ENCODE data around the gene SASH1.
"Not testable (repeated sequence)": the region's sequence is repeated elsewhere in the genome, so short reads cannot be mapped to it uniquely, and the experiment has no call there.

Gene SASH1

DNA sequence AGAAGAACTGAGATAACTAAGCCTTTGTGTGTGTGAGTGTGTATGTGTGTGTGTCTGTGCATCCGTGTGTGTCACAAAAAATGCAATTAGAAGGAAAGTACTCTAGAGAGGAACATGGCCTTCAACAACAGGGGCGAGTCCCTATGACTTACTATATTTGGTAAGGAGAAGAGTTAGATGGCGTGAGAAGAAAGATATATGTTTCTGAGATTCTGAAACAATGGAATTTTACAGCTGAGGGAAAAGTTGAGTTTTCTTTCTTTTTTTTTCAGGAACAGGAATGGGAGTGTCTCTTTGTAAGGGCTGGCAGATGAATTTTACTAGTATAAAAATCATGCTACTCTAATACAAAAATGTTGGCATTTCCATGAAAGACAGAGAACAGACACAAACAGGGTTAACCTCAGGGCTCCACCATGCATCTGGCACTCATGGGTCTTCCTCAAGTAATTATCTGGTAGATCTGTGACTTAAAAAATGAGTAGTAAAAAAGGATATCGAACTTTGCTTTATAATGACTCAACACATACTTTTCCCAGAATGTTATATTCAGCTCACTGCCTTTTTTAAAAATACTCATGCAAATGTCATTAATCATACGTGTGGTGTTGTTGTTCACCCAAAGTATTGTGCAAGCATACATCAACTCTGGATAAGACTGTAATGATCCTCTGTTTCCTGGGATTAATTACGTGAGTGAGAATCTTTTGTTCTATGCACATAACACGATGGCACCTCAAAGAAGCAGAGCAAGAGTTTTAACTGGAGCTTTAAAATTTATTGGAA is 12.8 kb upstream of the SASH1 start:
- DNase-seq, result no peak

DNA sequence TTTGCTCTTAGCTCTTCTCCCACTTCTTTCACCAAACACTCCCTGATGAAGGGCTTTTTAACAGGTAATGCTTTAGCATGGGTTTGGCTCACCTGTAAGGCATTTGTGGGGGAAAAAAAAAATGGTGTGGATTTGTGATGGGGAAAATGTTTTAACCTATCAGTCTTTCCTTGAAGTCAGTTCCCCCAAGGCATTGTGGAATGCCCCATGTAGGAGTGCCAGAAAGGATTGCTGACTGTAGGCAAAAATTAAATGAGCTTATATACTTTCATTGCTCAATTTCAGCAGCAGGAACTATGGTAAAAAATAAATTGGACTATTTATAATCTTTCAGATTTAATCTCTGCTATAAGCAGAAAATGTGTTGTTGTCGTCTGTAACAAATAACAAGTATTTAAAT is 10.6 kb upstream of the SASH1 start:
- no peak for DNase-seq

DNA sequence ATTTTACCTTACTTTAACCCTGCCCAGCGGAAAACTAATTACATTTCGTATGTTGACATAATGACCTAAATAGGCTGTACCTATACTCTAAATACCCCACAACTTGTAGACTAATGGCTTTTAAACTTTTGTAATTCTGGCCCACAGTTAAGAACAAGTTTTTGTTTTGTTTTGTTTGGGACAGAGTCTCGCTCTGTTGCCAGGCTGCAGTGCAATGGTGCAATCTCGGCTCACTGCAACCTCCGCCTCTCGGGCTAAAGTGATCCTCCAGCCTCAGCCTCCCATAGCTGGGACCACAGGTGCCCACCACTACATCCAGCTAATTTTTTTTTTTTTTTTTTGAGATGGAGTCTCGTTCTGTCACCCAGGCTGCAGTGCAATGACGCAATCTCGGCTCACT is 5.7 kb upstream of the SASH1 start:
- DNase-seq, result no peak

DNA sequence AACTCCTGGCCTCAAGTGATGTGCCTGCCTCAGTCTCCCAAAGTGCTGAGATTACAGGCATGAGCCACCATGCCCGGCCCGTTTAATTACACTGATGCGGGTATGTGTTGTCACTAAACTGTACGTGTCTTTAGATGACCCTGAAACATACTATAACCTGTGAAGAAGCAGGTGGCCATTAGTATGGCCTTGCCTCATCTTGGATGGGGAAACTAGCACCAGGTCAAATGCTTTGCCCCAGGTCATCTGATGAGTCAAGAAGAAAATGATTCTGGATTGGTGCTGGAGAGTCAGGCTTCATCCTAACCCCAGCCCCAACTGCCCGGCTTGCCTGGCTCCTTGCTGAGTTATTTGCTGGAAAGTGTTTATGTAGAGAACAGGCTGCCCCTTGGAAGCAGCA is 2.9 kb upstream of the SASH1 start:
- no peak for DNase-seq

DNA sequence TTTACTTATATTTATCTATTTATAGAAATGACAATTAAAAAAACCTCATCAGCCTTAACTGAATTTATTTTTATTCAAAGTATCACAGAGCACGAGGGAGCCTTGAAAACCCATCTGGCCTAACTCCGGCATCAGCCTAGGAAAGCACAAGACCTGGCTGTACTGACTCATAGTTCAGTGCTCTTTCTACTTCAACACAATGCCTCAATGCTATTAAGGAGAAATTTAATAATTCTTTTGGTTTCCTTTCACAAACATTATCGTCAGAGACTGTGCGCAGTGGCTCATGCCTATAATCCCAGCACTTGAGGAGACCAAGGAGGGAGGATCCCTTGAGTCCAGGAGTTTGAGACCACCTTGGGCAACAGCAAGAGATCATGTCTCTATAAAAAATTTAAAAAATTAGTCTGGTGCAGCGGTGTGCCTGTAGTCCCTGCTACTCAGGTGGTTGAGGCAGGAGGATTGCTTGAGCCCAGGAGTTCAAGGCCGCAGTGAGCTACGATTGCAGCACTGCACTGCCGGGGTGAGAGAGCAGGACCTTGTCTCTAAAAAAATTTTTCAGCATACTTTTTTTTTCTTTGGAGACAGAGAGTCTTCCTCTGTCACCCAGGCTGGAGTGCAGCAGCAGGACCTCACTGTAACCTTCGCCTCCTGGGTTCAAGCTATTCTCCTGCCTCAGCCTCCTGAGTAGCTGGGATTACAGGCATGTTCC is 1.9 kb upstream of the SASH1 start:
- no peak for DNase-seq

GRCh38 chr6:148342100-148342349 is 613 bp upstream of the SASH1 start:
- no peak for DNase-seq

GRCh38 chr6:148343047-148343782 is 577 bp downstream of the SASH1 start:
- DNase-seq, result no peak

- no peak for DNase-seq
Measured at GRCh38 chr6:148345176-148345575, 2.5 kb downstream of the SASH1 start.

GRCh38 chr6:148345578-148345977 is 2.9 kb downstream of the SASH1 start:
- no peak for DNase-seq

DNA sequence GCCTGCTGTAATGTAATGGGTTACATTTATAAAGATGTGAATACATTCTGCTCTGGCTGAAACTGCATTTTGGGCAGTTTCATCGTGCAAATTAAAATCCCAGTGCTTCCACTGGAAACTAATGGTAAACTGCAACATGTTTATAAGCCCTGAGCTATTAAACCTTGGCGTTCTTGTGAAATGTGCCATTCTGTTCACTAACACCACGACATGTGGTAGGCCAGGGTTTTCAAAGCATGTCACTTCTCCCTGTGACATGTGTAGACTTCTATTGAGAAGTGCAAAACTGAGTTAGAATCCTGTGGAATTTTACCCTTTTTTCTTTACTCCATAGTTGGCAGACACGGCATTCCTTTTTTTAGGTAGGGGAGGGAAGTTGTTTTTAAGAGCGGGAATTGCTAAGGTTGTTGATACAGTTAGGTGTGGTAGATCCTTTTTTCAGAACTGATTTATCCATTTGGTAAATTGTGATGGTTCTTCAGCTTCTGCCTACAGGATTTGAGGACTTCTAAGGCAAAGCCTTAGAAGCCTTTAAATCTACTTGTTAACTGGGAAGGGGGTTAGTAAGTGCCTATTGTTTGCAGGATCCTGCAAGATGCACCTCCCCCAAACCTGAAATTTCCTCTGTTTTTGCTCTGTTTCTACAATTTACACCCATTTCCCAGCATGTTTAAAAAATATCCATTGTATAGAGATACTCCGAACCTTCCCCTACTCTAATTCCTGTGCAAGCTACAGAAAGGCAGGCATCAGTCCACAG is 4.2 kb downstream of the SASH1 start:
- no peak for DNase-seq

DNA sequence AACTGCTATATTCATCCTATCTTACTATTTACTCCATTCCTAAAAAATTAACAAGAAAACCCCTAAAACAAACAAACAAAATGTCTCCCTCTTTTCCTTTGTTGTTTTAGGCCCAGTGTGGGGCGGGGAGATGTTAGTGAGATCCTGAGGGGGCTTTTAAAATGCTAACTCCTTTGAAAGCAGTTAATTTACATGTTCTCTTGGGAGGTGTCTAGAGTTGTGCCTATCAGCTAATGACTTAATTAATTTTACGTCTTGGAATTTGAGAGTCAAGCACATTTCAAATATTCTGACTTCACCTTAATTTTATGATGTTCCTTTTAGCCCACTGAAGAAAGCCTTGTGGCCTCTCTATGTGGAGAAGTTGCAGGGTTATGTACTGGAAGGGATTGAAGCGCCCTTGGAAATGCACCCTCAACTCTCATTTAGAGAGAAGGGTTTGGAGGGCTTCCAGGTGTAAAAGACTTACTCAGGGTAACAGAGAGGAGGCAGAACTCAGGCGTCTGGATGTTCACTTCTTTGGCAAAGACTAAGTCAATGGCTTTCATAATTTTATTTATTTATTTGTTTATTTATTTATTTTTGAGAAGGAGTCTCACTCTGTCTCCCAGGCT is 4.9 kb downstream of the SASH1 start:
- no peak for DNase-seq

DNA sequence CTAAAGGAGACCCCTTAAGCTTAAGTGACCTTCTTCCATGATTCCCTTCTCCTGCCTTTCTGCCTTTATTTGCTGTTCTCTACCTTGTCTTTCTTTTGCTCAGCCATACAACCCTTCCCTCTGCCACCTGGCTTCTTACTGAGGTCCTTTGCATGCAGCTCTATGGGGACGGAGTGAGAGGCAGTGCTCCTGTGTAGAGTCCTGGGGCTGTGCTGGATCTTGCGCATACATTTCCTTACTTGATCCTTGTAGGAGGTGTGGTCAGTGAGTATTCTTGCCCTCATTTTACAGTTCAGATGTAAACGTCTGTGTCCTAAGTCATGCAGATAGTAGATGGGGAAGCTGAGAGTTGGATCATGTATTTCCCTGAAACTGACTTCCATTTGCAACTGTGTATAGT is 5.7 kb downstream of the SASH1 start:
- no peak for DNase-seq

- no peak for DNase-seq
Measured at GRCh38 chr6:148348778-148349177, 6.1 kb downstream of the SASH1 start.

DNA sequence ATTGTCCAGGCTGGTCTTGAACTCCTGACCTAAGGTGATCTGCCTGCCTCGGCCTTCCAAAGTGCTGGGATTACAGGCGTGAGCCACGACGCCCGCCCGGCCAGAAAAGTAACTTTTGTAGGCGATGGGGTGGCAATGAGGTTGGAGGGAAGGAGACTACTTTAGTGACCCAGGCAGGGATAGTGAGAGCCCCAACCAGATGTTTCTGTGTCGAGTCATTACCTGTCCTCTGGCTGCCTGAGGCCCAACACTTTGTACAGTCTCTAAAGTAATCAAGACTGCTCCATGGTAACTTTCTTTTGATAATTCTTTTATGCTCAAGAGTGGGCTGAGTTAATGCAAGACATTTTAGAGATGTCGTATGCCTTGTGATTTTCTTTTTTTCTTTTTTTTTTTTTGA is 6.8 kb downstream of the SASH1 start:
- DNase-seq, result no peak

DNA sequence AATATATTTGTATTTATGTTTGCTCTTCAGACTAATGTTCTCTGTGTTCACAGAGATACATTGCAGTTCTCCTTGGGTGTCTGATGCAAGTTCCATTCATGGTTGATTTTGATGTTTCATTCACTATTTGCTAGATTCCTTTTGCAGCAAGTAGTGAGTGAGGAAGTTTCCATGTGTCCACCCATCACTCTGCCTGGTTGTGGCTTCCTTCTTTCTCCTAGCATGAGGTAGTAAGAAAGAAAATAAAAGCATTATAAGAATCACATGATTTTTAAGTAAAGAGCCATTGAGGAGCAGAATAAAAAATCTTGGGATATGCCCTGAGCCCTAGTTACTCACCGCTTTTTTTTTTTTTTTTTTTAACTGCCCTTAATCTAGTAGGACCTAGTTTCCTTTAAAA is 8.7 kb downstream of the SASH1 start:
- no peak for DNase-seq

- DNase-seq, result not testable (repeated sequence)
Measured at GRCh38 chr6:148352421-148352820, 9.8 kb downstream of the SASH1 start.

- DNase-seq, result no peak
Measured at GRCh38 chr6:148358196-148358785, 15.7 kb downstream of the SASH1 start.

DNA sequence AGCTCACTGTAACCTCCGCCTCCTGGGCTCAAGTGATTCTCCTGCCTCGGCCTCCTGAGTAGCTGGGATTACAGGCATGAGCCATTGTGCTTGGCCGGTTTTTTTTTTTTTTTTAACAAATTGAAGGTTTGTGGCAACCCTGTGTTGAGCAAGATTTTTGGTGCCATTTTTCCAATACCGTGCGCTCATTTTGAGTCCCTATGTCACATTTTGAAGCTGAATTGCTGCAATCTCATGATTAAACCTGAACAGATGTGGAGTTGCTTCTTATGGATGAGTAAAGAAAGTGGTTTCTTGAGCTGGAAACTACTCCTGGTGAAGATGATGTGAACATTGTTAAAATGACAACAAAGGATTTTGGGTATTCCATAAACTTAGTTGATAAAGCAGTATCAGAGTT is 16.6 kb downstream of the SASH1 start:
- DNase-seq, result no peak

- no peak for DNase-seq
Measured at GRCh38 chr6:148364056-148364824, 21.6 kb downstream of the SASH1 start.

GRCh38 chr6:148365041-148365440 is 22.4 kb downstream of the SASH1 start:
- DNase-seq, result no peak

DNA sequence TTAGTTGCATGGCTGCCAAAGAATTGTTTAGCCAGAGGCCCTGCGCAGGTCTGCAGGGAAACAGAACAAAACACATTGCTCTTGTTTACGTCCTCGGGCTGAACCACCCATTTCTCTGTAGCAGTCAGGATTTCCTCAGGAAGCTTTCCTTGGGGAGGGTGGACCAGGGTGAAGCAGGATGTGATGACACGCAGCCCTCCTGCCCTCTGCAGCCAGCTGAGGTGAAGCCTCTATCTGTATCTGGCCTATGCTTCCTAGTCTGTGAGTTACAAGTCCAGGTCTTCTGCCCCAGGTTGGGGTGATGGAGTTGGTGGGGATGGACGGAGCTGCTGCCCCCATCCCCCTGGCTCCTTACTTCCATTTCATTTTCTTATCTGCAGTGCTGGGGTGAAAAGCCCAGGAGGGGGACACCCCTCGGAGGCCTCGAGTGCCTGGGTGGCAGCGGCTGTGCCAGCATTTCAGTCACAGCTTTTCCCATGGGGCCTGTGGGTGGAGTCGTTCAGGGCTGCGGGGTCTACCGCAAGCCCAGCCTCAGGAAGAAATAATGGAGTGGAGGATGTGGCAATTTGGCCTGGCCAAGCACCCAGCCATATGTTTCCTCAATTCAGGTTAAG is 24.9 kb downstream of the SASH1 start:
- peak in 1 of 5 donors; percentile 46 for DNase-seq

Data from T-helper 1 cell (primary cell).